Frontal cortex (tissue), 4 donors: ENCODE measurements around the gene CRYBG1. TPM values are rescaled to one million over a fixed set of nuclear protein-coding genes. Genes with fewer than 3 reads are reported as not detected.

ENCODE experiments used
- DNase-seq, 2 donors: peaks; one replicate each; pipeline ENCODE4 v3.0.0; 2012; ENCODE audit warnings: low spot score in 2 of 2
- FAIRE-seq: peaks from 2 replicates; lab custom pipeline; 2012; peaks lifted over from hg19 to GRCh38; lab: Jason Lieb, UNC
- total RNA-seq: library from RNA; depleted of rRNA; stranded (reverse); fragments of >200 nt; gene quantifications from one replicate; pipeline ENCODE4 v1.2.3, GENCODE V29; 2014
- donor health status: control.
- donor health status: control.
- donor health status: control.

Gene CRYBG1
- total RNA-seq, 1 donor from 2014 or later, result under 0.01 TPM

DNA sequence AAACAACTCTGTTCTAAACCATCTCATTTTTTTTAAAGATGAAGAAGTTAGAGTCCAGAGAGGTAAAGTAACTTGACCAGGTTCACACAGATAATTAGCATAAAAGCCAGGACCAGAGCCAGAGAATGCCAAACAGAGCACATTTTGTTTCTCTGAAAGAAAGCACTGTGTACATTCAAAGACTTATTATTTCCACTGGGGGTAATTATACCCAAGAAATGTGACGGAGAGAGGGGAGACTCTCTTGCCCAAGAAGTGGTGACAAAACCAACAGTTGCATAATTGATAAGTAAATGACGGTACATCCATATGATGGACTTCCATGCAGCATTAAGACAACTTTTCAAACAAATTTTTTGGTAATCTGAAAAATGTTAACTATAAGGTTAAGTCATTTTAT, 157.2 kb downstream of the CRYBG1 start:
- DNase-seq, result no peak
- no peak for FAIRE-seq

DNA sequence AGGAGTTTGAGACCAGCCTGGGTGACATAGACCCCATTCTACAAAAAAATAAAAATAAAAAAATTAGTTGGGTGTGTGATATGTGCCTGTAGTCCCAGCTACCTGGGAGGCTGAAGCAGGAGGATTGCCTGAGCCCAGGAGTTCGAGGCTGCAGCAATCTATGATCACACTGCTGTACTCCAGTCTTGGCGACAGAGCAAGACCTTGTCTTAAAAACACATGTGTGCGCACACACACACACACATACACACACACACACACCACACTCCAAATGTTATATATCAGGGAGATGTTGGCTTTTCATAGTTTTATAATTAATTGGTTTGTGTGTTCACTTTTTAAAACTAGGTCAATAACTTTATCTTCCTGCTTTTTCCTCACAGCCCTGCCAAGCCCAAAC, 158.2 kb downstream of the CRYBG1 start:
- DNase-seq (no peak), FAIRE-seq (no peak)

DNA sequence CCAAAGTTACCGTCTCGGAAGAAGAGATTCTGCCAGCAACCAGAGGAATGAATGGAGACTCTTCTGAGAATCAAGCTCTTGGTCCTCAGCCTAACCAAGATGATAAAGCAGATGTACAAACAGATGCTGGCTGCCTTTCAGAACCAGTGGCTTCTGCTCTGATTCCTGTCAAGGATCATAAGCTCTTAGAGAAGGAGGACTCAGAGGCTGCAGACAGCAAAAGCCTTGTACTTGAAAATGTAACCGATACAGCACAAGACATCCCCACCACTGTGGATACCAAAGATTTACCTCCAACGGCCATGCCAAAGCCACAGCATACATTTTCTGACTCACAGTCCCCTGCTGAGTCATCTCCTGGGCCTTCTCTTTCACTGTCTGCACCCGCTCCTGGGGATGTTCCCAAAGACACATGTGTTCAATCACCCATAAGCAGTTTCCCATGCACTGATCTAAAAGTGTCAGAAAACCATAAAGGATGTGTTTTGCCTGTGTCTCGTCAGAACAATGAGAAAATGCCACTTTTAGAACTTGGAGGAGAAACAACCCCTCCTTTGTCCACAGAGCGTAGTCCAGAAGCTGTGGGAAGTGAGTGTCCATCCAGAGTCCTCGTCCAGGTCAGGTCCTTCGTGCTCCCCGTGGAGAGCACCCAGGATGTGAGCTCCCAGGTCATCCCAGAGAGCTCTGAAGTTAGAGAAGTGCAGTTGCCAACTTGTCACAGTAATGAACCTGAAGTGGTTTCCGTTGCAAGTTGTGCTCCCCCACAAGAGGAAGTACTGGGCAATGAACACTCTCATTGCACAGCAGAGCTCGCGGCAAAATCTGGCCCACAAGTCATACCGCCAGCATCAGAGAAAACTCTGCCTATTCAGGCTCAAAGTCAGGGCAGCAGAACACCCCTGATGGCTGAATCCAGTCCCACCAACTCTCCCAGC, 159.2 kb downstream of the CRYBG1 start:
- DNase-seq (no peak), FAIRE-seq (no peak)

DNA sequence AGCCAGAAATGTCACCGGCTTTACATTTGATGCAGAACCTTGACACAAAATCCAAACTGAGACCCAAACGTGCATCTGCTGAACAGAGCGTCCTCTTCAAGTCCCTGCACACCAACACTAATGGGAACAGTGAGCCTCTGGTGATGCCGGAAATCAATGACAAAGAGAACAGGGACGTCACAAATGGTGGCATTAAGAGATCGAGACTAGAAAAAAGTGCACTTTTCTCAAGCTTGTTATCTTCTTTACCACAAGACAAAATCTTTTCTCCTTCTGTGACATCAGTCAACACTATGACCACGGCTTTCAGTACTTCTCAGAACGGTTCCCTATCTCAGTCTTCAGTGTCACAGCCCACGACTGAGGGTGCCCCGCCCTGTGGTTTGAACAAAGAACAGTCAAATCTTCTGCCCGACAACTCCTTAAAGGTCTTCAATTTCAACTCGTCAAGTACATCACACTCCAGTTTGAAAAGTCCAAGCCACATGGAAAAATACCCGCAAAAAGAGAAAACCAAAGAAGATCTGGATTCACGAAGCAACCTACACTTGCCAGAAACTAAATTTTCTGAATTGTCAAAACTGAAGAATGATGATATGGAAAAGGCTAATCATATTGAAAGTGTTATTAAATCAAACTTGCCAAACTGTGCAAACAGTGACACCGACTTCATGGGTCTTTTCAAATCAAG, 160.3 kb downstream of the CRYBG1 start:
- DNase-seq (no peak), FAIRE-seq (no peak)

DNA sequence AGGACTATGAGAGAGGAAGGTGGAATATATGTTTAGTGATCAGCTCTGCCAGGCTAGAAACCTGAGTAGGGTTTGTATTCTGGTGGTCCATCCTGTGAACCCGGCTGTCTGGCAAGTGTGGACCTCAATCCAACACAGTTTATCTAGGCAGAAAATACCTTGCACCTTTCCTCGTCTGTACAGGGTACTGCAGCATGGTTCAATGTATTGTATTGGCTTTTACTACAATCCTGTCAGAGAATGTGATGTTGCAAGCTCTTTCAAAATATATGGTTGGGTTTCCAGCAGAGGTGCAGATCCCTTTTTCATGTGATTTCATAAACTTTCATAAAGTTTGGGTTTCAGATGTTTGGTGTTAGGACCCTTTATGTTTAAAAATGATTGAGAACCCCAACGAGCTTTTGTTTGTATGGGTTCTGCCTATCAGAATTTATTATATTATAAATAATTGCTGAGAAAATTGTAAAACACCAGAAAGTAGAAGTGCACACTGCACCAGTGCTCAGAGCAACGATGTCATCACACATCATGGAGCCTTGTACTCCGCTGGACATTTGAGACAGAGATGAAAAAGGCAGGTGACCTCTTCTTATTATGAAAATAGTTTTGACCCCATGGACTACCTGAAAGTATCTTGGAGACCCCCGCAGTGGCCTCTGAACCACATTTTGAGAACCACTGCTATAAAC, 162.2 kb downstream of the CRYBG1 start:
- DNase-seq (no peak), FAIRE-seq (no peak)

DNA sequence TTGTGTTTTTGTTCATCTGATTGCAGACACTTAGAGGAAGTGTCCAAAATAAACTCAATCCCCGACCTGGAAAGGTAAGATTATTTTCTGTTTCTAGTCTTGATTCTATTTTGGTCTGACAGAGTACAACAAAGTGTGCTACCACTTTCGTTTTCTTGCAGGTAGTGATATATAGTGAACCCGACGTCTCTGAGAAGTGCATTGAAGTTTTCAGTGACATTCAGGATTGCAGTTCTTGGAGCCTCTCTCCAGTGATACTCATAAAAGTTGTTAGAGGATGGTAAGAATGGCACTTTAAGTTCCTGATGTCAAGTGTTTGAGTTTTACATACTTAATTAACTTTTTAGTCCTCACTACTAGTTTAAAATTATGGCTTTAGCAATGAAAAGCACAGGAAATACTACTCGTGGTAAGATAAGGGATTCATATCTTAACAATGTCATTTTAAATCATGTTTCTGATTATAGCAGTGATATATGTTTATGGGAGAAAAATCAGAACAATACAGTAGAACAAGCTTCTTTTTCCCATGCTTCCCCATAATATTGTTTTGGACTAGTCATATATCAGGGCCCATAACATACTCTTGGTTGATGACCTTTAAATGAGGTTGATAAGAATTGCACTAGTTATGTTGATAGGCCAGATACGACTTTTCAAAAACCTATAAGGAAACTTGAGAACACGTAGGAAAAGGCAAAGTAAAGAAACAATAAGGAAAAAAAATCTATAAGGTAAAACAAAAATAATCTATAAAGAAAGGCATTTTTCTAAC, 164.8 kb downstream of the CRYBG1 start:
- no peak for DNase-seq
- FAIRE-seq, result no peak

DNA sequence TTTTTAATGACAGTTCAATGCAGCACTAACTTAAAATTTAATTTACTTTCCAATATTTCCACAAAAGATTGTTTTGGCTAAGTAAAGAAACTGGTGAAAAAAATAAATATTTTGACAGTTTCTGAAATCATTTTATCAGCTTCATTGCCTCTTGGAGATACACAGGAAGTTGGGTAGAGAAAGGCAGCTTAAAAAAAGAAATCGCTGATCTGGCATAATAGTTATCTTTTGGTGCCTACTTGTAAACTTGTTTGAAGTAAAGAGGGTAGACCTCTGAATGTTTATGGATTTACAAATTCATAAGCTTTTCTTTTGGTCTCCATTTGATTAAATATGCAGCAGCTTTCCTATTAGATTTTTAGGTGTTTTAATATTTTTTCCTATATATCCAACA, 165.4 kb downstream of the CRYBG1 start:
- no peak for FAIRE-seq

DNA sequence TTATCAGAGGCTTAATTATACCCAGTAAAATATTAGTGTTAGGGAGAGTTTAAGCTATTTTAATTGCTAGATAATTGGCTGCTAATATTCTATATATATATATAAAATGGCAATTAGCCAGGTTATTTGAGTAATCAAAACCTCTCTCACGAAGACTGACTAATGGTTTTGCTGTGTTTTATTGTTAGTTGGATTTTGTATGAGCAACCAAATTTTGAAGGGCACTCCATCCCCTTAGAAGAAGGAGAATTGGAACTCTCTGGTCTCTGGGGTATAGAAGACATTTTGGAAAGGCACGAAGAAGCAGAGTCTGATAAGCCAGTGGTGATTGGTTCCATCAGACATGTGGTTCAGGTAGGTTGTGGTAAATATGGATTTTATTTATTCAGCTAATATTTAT, 166.6 kb downstream of the CRYBG1 start:
- FAIRE-seq, result no peak
- no peak for DNase-seq

More for the DNA sequence above, 165.4 kb downstream of the CRYBG1 start:
- DNase-seq, result no peak

DNA sequence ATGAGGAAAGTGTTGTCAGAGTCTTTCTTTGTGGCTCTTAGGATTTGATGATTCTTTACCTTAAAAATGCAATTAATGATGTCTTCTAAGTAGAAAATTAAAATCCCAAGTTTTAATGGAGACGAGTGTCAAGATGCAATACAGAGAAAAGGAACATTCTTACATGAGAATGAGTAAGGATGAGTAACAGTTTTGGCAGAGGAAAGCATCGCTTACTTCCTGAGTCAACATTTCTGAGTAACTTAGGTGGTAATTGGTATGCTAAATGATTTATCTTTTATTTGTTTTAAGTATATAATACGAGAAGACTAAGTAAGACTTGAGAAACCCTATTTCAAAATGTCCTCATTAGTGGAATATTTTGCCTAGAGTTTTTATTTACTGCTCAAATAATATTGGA, 167.5 kb downstream of the CRYBG1 start:
- FAIRE-seq (no peak), DNase-seq (no peak)

DNA sequence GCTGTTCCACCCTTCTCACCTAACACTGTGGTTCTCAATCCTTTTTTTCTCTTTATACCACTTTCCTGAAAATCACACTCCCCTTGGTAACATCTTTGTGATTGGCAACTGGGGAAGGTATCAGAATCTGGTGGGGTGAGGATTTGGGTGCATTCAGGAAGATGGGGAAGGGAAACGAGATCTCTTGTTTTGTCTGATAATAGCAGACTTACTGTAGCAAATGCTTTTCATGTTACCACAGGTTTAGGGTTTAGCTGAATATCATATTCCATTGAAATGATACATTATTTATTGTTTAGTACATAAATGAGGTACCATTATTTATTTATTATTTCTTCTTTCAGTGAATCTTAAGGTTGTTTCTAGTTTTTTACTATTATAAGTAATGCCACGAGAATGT, 168.0 kb downstream of the CRYBG1 start:
- FAIRE-seq (no peak), DNase-seq (no peak)

DNA sequence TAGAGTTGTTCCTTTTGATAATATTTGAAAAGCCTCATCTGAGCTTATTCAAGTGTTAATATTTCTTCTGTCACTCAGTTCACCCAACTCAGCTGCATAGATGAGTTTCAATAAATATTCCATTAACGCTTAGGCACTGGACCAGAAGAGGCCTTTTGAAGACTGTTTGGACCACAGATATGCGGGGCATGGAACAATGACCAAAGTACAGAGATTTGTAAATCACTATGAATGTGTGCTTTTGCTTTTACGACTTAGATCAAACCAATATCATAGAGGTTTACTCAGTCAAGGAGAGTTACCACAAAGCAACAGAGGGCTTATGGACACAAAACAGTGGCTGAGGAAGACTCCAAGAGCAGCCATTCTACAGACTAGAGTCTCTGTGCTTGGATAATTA, 168.9 kb downstream of the CRYBG1 start:
- no peak for DNase-seq
- FAIRE-seq, result no peak

DNA sequence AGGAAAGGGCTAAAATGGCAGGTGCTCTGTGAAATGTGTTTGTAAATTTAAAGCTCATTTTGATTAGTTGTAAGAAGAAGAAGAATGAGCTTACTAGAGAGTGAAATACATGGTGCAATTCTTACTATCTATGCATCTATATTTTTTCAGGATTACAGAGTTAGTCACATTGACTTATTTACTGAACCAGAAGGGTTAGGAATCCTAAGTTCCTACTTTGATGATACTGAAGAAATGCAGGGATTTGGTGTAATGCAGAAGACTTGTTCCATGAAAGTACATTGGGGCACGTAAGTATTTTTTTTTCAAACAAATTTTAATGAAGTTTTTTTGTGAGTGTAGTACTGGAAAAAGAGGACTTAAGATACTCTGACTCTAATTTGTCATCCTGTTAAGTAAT, 169.5 kb downstream of the CRYBG1 start:
- no peak for DNase-seq
- no peak for FAIRE-seq

DNA sequence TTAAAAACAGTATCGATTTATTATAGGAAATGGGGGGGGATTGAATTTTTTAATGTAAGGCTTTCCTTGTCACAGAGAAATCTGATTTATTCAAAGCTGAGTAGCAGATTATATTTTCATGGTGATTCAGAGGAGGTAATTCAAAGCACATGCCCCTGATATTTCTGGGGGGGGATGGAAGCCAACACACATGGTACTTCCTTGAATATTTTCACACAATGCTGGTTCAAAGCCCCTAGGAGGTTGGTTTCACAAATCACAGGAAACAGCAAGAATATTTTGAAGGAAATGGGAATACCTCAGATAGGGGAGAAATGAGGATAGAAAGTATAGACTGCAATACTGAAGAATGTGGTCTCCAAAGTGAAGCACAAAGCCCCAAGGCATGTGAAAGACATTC, 170.0 kb downstream of the CRYBG1 start:
- DNase-seq (no peak), FAIRE-seq (no peak)

DNA sequence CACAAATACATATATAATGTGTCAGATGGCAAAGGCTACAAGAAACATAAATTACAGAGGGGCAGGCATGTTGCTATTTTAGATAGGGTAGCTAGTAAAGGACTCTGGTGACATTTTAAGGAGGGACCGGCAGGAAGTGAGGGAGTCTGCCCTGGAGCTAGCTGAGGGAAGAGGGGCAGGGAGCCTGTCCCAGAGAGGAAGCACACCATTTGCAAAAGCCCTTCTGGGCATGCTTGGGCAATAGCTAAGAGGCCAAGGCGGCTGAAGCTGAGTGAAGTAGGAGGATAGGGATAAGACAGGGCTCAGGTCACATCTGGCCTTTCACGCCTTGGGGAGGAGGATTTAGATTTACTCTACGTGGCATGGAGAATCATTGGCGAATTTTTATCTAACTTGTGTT, 172.5 kb downstream of the CRYBG1 start:
- FAIRE-seq, result no peak
- no peak for DNase-seq

DNA sequence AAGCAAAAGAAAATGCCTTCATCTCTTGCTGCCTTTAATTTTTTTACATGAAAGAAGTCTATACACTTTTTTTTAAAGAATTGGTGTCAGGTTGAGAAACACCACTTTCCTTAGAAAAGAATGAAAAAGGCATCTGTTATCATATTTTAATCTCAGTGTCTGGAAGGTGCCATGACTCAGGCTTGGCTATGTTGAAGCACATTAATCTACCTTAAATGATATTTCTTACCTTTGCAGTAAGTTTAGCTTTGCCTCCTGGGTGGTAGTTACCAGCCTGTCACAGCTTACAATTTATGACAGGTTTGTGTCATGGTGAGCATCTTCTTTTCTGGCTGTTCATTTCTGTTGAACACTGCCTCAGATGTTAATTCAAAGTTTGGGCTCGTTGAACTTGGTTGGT, 173.5 kb downstream of the CRYBG1 start:
- DNase-seq (no peak), FAIRE-seq (no peak)

DNA sequence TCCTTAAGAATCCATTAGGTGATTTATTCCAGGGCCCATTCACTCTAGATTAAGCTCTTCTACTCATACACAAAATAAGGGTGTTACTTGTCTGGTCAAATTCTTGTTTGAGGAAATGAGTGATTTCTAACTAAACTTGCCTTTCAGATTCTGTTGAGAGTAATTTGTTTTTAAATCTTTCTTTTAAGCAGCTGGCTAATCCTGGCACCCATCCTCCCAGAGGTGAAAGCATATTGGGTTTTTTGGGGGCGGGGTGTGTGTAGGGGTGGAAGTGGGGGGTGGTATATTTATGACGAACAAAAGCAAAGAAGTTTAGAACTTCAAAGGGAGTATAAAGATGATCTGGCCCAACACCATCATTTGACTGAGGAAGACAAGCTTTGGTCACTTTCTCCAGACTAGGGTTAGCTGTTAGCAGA, 174.1 kb downstream of the CRYBG1 start:
- no peak for FAIRE-seq
- DNase-seq, result no peak

DNA sequence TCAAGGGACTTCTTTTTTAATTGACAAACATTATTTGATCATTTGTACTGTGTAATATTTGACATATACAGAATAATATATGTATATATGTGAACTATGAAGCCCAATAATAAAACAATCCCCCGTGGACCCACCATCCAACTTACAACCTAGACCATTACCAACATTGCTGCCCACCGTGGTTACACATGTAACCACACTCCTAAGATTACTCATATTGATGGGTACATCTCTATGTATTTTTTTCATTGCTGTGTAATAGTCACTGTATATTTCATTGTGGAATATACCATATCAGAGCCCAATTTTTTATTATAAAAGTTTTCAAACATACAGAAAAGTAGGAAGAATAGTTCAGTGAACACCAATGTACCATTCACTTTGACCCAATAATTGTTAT, 174.5 kb downstream of the CRYBG1 start:
- FAIRE-seq (no peak), DNase-seq (no peak)

DNA sequence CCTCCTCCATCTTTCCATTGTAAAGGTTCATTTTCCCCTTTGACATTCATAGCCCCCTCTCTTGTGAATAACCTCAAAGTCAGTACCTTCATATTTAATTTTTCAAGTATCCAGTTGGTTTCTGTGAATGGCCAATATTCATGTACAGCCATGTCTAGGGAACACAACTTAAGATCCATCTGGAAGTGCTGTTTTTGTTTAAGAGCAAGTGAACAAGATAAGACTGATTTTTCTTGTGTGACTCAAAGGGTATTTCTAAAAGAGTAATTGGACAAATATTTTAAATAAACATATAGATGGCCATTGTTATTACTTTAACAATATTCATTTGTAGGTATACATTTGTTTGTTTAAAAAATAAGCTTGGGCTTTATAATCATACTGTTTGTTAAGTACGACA, 175.8 kb downstream of the CRYBG1 start:
- DNase-seq, result no peak
- FAIRE-seq, result no peak

DNA sequence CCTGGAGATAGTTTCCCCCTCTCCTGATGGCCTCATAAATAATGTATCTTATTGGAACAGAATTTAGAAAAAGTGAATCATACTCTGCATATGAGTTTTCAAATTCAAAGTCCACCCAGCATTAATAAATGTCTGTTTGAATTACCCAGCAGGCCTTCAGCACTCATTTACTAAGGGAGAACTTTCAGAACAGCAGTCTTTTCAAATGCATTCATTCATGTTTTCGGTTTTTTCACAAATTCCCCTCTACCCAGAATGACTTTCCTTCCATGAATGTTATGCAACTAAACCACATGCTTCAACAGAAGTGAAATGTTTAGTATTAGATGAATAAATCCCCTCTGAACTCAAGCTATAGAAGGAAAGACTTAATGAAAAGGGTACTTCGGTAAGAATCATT, 176.3 kb downstream of the CRYBG1 start:
- no peak for FAIRE-seq
- no peak for DNase-seq

DNA sequence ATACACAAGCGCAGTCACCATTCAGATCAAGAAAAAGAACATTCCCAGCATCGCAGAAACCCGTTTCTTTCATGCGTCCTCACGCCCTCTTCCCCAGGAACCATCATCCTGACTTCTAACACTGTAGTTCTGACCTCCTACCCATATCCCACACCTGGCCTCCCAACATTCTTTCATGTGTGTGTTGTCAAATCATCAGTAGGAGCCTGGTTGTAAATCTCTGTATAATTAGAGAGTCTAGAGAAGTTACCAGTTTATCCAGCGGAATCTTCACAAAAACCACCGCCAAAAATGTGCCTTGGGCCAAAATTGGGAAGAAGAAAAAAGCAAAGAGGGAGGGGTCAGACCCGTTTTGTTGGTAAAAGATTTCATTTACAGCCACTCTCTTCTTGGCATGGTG, 177.1 kb downstream of the CRYBG1 start:
- DNase-seq (no peak), FAIRE-seq (no peak)
